ENCODE measurements around the gene CCNB1IP1.
"Not testable (repeated sequence)": the region's sequence is repeated elsewhere in the genome, so short reads cannot be mapped to it uniquely, and the experiment has no call there.

DNA sequence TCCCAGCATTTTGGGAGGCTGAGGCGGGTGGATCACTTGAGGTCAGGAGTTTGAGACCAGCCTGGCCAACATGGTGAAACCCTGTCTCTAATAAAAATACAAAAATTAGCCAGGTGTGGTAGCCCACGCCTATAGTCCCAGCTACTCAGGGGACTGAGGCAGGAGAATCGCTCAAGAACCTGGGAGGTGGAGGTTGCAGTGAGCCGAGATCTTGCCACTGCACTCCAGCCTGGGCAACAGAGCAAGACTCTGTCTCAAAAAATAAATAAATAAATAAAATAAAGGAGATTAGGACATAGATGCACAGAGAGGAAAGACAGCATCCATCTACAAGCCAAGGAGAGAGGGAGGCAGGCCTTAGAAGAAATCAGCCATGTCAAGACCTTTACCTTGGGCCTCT, 8.0 kb upstream of the CCNB1IP1 start:
- TF ChIP-seq, protein P1, sequence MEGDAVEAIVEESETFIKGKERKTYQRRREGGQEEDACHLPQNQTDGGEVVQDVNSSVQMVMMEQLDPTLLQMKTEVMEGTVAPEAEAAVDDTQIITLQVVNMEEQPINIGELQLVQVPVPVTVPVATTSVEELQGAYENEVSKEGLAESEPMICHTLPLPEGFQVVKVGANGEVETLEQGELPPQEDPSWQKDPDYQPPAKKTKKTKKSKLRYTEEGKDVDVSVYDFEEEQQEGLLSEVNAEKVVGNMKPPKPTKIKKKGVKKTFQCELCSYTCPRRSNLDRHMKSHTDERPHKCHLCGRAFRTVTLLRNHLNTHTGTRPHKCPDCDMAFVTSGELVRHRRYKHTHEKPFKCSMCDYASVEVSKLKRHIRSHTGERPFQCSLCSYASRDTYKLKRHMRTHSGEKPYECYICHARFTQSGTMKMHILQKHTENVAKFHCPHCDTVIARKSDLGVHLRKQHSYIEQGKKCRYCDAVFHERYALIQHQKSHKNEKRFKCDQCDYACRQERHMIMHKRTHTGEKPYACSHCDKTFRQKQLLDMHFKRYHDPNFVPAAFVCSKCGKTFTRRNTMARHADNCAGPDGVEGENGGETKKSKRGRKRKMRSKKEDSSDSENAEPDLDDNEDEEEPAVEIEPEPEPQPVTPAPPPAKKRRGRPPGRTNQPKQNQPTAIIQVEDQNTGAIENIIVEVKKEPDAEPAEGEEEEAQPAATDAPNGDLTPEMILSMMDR (IDR thresholded peaks at IDR 0.05), result not testable (repeated sequence)
- not testable (repeated sequence) for TF ChIP-seq ZFX (IDR thresholded peaks at IDR 0.05; ENCODE audit: borderline replicate concordance)

All from 22Rv1 (cell line).